ENCODE measurements around the gene OR8B8. TPM values are rescaled to one million over a fixed set of nuclear protein-coding genes. Genes with fewer than 3 reads are reported as not detected.
"Not testable (repeated sequence)": the region's sequence is repeated elsewhere in the genome, so short reads cannot be mapped to it uniquely, and the experiment has no call there.

Gene OR8B8
- total RNA-seq, 1 experiment from 2014 or later = not detected

DNA sequence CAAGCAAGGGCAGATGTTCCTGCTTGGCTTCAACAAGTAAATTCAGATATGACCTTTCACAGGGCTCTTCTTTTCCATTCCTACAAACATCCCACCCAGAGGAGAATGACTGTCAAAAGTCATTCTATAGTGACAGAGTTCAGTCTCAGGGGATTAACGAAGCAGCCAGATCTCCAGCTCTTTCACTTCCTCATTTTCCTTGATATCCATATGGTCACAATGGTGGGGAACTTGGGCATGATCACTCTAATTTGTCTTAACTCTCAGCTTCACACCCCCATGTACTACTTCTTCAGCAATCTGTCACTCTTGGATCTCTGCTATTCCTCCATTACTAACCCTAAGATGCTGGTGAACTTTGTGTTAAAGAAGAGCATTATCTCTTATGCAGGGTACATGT, 15.0 kb upstream of the OR8B8 start:
- H3K79me2 ChIP-seq (ENCODE audit: insufficient read depth, low read length) = no peaks in the 10 kb centered on the region
- ChIA-PET CTCF (no interaction called here), RAD21 (ENCODE audit: low non-redundant PET in 1 of 2, low total read pairs in 2 of 2, uncharacterized antibody in 2 of 2, unreplicated experiment in 2 of 2) (no interaction called here), POLR2A (no interaction called here)
- ATAC-seq (no peak), DNase-seq (ENCODE audit: low read depth, low spot score) (no peak)
- H3K9me3 ChIP-seq (ENCODE audit: control insufficient read depth in 1 of 2, insufficient read depth in 1 of 2, low read depth in 1 of 2, low read length in 2 of 2) = no peaks in the 10 kb centered on the region
- no peaks in the 10 kb centered on the region for H3K9me2 ChIP-seq (ENCODE audit: insufficient read depth)
- intact Hi-C loops (cut with micrococcal nuclease) = no loop called here
- H3K4me1 ChIP-seq (ENCODE audit: control insufficient read depth in 1 of 2, insufficient read depth in 2 of 2, low read length in 2 of 2) = no peaks in the 10 kb centered on the region
- TF ChIP-seq TCF7L2 (IDR thresholded peaks at IDR 0.05; ENCODE audit: borderline replicate concordance, extremely low read depth, insufficient read depth, insufficient read length) = no peak
- no peak for TF ChIP-seq REST (IDR thresholded peaks at IDR 0.05; ENCODE audit: low read depth)
- TF ChIP-seq EZH2 (IDR thresholded peaks at IDR 0.05) = no peak
- TF ChIP-seq, protein P1, sequence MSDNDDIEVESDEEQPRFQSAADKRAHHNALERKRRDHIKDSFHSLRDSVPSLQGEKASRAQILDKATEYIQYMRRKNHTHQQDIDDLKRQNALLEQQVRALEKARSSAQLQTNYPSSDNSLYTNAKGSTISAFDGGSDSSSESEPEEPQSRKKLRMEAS (IDR thresholded peaks at IDR 0.05) = no peak
- TF ChIP-seq JUND (IDR thresholded peaks at IDR 0.05) = no peak
- no peak for TF ChIP-seq ZBTB33 (IDR thresholded peaks at IDR 0.05; ENCODE audit: extremely low read depth, insufficient replicate concordance, low read length)
- H3K4me2 ChIP-seq (ENCODE audit: low read length) = no peak overlapping the region
- no peak overlapping the region for H2AFZ ChIP-seq (ENCODE audit: low read depth, low read length, poor library complexity, severe bottlenecking)
- peaks cover 11% of the 10 kb centered on the region for H3K27me3 ChIP-seq (ENCODE audit: insufficient read depth, low read length)
- H3K9ac ChIP-seq (ENCODE audit: low read length) = no peak overlapping the region
- H3K4me3 ChIP-seq (replicated peaks in 1 of 2; ENCODE audit: low read depth in 1 of 2, low read length in 2 of 2) = no peak overlapping the region
- no TSS peak for BruUV-seq (replicated peaks)
- H4K20me1 ChIP-seq (ENCODE audit: insufficient read depth) = no peaks in the 10 kb centered on the region
- no peak overlapping the region for H3K27ac ChIP-seq (ENCODE audit: low read depth, low read length)
- no peaks in the 10 kb centered on the region for H3K36me3 ChIP-seq (ENCODE audit: control insufficient read depth in 1 of 2, insufficient read depth in 2 of 2, low read length in 2 of 2)

DNA sequence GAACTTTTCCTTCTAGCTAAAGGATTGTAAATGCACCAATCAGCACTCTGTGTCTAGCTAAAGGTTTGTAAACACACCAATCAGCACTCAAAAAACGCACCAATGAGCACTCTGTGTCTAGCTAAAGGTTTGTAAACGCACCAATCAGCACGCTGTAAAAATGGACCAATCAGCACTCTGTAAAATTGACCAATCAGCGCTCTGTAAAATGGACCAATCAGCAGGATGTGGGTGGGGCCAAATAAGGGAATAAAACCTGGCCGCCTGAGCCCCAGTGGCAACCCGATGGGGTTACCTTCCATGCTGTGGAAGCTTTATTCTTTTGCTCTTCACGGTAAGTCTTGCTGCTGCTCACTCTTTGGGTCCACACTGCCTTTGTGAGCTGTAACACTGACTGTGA, 13.9 kb upstream of the OR8B8 start:
- POLR2A ChIA-PET; H3K9me3 ChIP-seq (ENCODE audit: control insufficient read depth in 1 of 2, insufficient read depth in 1 of 2, low read depth in 1 of 2, low read length in 2 of 2); ATAC-seq; CTCF ChIA-PET; H3K9ac ChIP-seq (ENCODE audit: low read length); H3K4me3 ChIP-seq (replicated peaks in 1 of 2; ENCODE audit: low read depth in 1 of 2, low read length in 2 of 2); BruUV-seq (replicated peaks); H4K20me1 ChIP-seq (ENCODE audit: insufficient read depth); H3K27ac ChIP-seq (ENCODE audit: low read depth, low read length); H3K79me2 ChIP-seq (ENCODE audit: insufficient read depth, low read length); intact Hi-C loops (cut with micrococcal nuclease); DNase-seq (ENCODE audit: low read depth, low spot score); H3K4me1 ChIP-seq (ENCODE audit: control insufficient read depth in 1 of 2, insufficient read depth in 2 of 2, low read length in 2 of 2); H3K36me3 ChIP-seq (ENCODE audit: control insufficient read depth in 1 of 2, insufficient read depth in 2 of 2, low read length in 2 of 2); RAD21 ChIA-PET (ENCODE audit: low non-redundant PET in 1 of 2, low total read pairs in 2 of 2, uncharacterized antibody in 2 of 2, unreplicated experiment in 2 of 2); H2AFZ ChIP-seq (ENCODE audit: low read depth, low read length, poor library complexity, severe bottlenecking); H3K9me2 ChIP-seq (ENCODE audit: insufficient read depth); H3K4me2 ChIP-seq (ENCODE audit: low read length); H3K27me3 ChIP-seq (ENCODE audit: insufficient read depth, low read length): not testable (repeated sequence)

Measured in HCT116 (cell line).